NCI-H2196 treated with DMSO at 0.1 percent for 48 hours (cell line): Measurements from ENCODE around the gene LMNB1.
A peak's percentile ranks its signal among the peaks of the same experiment; 100 is the strongest.
"Not testable (repeated sequence)": the region's sequence is repeated elsewhere in the genome, so short reads cannot be mapped to it uniquely, and the experiment has no call there.

Experiments used
- DNase-seq: peaks from one replicate; lab custom pipeline; 2025; ENCODE audit not compliant: unreplicated experiment; lab: John Stamatoyannopoulos, UW

The LMNB1 gene

DNA sequence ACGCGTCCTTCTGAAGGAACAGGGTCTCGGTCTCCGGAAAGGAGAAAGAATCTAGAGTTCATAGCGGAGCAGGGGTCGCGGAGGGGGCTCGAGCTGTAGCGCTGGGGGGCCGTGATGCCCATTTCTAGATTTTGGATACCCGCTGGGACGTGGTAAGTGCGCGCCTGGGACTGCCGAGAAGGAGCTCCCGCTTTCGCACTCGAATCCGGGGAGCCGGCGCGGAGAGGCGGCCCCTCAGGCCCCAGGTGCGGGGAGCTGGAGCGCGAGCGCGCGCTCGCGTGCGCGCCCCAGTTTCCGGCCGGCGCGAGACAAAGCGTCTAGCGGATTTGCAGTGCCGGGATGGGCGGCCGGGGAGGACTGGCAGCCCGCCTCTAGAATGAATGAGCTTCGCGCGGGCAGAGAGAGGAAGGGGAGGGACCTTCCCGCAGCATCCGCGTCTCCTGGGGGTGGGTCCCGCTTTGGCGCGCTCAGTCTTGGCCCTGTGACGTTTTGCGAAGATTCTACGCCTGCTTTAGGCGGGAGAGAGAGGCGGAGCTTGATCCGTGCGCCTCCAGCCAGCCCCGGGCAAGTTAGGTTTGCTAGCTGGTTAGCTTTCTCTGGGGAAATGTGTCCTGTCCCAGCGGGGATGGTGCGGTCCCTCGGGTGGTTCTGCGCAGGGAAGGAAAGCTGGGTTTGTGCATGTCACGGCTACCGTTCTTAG is 1.2 kb downstream of the LMNB1 start:
- DNase-seq, result peak; percentile 93

DNA sequence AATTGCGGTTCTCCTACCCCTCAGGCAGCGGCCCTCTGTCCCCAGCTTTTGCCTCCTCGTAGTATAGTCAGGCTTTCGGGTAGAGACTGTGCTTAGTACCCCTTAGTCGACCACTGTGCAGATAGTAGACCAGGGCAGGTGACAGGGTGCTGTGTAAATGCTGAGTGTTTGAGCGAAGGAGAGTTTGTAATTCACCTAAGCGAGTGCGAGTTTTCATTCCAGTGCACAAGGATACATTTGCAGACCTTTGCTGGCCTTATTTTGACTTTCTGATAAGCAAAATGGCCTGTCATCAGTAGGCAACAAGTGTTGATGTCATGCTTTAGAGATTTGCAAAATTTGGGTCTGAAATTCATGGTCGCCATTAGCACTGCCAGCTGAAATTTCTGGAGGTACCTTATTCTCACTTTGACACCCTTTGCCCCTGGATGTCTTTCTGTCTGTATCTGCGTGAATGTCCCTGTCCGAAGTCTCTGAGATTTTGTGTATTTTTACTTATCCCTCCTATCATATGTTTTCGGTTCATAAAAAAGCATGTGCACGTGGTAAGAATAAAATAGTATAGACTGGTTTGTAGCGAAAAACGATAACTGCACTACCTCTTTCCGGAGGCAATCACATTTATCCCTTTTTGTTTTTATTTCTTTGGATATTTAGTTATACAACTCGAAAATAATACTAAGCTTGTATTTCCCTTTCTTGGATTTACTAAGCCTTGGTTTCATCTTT is 1.9 kb downstream of the LMNB1 start:
- no peak for DNase-seq

DNA sequence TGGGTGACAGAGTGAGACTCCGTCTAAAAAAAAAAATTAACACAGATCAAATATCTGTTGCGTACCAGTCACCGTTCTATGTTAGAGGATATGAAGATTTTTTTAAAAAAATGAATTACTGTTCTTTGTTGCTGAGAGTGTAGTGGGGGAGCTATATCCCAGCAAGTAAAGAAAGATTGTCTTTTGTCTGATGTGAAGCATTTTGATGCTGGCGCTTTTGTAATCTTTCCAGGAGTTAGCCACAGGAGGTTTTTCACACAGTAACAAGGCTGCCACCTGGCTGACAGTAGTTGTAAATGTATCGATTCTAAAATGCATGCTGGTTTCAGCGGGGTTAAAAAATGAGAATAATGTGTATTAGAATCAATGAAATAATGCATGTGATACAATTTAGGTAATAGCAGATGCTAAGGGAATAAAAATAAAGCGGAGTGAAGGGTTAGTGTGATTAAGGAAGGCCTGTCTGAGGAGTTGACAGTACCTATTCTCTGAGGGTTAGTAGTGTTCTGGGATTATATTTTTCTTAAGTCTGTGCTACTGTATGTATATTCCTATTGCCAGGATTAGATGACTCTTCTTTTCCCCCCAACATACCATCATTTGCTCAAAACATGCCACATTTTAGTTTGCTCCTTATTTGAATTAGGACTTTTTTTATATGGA is 3.4 kb downstream of the LMNB1 start:
- DNase-seq, result peak; percentile 52

DNA sequence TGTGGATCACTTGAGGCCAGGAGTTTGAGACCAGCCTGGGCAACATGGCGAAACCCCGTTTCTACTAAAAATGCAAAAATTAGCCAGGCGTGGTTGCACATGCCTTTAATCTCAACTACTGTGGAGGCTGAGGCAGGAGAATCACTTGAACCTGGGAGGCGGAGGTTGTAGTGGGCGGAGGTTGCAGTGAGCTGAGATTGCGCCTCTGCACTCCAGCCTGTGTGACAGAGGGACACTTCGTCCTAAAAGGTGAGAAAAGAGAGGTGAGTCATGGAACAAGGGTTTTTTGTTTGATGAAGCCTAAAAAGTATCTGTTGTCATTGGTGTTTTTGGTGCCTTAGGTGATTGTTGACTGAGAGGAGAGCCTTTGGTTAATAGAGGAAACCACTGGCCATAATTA is 11.5 kb downstream of the LMNB1 start:
- DNase-seq, result not testable (repeated sequence)

DNA sequence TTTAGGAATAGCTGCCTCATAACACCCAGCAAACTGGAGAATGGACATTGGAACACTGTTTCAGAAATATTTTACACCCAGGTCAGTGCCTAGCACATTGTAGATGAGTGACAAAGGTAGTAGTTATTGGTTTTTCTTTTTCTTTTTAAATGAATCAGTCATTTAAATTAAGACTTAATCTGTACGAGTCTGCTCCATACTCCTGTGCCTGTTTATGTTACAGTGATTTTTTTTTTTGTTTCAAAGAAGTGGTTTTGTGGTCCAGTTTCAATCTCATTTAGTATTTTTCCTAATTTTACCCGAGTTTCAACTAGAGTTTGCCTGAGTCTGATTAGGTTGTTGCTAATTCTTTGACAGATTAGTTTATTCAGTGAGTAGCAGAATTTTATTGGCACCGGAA is 16.2 kb downstream of the LMNB1 start:
- DNase-seq, result no peak

DNA sequence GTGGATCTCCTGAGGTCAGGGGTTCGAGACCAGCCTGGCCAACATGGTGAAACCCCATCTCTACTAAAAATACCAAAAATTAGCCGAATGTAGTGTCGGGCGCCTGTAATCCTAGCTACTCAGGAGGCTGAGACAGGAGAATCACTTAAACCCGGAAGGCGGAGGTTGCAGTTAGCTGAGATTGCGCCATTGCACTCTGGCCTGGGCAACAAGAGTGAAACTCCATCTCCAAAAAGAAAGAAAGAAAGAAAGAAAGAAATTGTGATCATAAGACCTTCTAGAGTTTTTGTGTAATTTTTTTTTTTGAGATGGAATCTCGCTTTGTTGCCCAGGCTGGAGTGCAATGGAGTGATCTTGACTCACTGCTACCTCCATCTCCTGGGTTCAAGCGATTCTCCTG is 16.7 kb downstream of the LMNB1 start:
- not testable (repeated sequence) for DNase-seq

DNA sequence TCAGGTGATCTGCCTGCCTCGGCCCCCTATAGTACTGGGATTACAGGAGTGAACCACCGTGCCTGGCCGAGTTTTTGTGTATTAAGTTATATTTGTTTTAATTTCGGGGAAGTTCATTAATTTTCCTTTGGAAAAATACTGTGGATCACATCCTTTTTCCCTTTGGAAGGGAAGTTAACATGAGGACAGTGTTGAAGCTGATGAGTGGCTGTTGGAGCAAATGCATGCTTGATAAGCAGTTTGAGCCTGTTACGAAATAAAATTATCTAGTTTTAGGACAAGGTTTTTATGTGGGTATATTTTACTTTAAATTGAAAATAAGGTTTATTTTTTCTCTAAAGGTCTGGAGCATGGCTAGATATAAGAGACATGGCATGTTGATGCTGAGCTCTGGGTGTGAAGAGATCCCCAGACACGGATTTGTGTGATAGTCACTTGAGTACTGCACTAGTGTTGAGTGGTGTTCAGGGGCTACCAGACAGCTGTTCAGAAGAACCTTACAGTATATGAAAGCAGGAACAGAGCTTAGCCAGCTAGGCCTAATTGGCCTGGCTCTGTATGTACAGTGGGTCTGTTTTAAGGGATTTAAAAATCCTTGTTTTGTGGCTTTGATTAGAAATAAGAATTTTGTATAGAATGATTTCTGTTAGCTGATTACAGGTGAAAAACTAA is 17.4 kb downstream of the LMNB1 start:
- DNase-seq, result no peak

DNA sequence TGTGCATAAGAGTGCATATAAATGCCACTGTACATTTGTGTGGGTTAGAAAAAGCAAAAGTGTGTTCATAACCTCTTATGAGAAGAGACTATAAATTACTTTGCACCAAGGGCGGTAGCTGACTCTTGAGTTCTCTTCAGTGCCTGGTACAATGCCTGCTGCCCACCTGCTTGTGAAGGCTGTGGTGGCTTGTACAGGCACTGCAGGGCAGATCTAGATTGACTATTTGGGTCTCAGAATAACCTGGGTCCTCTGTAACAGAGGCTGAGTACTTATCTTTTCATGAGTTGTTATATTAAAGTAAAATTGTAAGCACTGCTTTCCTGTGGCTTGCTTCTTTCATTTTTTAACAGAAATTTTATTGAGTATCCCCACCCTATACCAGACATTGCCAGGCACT is 22.8 kb downstream of the LMNB1 start:
- no peak for DNase-seq

DNA sequence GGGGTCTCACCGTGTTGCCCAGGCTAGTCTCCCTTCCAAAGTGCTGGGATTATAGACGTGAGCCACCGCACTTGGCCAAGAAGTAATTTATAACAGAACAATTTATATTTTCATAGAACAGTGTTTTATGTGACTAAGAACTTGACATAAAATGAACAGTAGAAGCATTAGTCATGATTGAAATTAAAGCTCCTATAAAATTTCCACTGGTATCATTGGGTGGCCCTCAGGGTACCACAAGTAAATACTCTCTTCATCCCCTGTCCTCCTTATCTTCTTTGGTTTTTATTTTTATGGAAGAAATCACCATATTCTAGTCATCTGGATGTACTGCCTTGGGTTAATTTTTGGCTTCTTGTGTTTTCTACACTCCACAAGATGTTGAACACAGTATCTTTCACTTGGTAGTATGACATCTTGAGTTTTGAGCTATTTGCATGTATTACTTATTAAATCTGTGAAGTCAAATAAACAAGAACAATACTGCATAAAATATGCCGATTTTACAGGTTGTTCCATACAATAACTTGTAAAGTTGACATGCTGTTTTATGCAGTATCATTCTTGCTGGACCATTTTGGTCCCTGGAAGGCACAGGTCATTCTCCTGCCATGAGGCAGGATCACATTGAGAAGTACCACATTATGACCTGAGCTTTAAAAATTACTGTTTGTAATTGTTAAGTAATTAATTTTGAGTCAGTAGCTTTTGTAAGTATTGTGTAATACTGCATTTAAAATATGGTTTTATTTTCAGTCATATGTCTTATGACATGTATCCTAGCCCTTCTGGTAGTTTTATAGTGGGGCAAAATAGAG is 24.4 kb downstream of the LMNB1 start:
- DNase-seq, result no peak

DNA sequence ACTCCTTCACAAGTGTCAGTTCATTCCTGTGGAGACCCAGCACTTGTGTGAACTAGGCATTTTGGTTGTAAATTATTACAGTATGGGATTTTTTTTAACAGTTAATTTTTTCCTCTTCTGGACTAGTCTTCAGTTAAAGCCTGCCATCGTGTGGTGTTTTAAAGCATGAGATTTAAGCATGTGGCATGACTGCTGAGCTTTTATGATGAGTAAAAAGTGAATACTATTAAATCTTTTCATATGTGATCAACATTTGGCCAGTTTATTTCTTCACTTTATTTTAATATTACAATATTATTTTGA is 25.0 kb downstream of the LMNB1 start:
- no peak for DNase-seq

DNA sequence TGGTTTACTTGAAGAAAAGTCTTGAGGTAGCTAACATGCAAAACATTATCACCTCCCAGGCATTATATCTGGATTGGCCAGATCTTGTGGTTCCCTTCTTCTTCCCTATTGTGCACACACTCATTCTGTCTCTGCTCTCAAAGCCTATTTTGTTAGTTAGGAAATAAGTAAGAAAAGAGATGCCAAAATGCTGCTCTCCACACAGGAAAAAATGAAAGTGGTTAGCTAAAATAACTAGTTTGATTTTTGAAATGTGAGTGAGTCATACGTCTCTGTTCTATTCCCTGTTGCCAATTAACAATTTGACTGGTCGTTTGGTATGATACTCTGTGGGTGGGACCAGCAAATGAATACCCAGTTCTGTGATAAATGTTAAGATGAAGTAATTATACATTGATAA is 28.1 kb downstream of the LMNB1 start:
- DNase-seq, result no peak

DNA sequence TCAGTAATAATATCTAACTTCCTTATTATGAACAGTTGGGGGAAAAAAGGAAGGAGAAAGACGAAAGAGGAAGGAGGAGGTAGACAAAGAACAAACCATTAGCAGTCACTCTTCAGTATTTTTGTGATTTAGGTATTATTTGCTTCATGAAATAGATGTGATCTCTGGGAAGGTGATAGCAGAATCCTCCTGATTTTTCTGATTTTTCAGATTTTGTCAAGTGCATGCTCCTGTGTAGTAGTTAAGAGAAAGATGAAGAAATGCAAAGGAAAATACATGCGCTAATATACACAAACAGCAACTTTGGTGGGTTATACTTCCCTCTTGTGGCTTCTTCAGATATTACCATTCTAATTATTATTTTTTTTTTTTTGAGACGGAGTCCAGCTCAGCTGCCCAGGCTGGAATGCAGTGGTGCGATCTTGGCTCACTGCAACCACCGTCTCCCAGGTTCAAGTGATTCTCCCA is 31.6 kb downstream of the LMNB1 start:
- no peak for DNase-seq

DNA sequence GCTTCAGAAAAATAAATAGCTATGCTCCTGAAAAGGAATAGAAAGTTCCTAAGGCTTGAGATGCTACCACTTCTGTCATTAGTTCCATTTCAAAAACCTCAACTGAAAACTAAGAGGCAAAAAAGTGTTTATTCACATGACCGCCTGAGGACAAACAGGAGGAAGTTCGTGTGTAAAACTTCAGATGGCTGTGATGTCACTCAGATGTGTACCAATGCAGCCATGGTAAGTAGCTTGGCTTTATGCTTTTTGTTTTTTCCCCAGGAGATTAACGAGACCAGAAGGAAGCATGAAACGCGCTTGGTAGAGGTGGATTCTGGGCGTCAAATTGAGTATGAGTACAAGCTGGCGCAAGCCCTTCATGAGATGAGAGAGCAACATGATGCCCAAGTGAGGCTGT is 33.0 kb downstream of the LMNB1 start:
- DNase-seq, result no peak

DNA sequence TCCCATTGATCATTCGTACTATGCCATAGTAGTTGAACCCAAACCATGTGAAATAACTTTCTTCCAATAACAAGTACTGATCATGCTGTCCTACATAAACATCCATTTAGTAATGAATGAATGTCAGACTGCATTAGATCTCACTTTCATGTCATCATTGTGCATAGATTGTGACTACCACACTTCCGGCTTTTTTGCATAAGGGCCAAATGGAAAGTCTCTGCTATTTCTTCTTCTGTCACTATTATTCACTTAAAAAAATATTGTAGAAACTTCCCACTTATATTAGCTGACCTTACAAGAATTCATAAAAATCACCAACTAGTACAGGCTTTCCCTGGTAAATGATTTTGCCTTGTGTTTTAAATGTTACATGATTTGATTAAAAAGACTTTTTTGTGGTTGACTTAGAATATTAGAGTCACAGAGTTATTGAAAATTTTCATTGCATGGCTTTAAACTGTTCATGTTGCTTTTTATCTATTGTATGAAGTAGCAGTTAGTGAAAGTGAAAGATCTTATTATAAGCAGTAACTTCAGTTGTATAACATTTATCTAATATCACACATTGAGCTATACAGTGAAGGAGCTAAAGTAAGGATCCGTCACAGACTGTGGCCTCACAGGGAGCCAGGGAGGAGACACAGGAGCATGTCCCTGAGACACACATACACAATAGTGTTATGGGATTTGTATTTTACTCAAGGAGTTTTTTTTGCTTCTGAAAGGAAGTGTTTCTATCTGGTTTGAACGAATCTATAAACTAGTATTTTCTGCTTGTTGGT is 33.9 kb downstream of the LMNB1 start:
- no peak for DNase-seq

DNA sequence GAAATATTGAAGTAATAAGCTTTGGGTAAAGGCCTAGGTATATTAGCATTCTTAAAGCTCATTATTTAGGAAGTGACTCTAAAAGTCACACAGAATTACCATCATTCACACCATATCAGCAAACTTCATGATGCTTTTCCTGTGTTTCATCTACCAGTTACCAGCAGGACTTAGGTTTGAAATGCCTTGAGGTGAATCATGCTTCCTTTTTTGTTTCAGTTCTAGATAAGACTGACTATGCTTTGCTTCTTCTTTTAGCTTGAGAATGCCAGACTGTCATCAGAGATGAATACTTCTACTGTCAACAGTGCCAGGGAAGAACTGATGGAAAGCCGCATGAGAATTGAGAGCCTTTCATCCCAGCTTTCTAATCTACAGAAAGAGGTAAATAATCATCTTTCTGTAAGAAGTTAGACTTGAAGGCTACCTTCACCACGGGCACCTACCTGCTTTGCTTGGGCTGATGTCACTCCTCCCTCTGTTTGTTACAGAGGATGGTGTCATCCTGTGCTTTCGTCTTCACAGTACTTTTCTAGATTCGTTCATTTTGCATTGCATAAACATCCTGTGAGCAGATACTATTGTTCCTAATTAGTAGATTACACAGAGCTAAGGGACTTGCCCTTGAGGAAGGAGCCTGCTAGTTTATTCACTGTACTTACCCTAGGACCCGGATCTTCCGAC is 34.7 kb downstream of the LMNB1 start:
- DNase-seq, result no peak

DNA sequence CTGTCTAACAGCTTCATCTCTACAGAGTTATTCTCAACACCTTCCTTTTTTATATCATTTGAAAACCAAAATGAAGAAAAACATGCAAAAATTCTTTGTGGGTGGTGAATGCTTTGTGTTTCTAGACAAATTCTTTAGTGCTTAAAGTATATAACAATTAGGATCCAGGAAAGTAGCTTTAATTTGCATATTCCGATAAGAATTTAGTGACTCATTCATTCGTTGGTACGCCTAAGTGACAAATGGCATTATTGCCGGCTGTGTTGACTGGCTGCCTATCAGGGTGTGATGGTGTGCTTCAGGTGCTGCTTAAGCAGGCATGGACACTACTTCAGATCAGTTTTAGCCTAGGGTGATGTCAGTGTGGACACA is 35.2 kb downstream of the LMNB1 start:
- no peak for DNase-seq

DNA sequence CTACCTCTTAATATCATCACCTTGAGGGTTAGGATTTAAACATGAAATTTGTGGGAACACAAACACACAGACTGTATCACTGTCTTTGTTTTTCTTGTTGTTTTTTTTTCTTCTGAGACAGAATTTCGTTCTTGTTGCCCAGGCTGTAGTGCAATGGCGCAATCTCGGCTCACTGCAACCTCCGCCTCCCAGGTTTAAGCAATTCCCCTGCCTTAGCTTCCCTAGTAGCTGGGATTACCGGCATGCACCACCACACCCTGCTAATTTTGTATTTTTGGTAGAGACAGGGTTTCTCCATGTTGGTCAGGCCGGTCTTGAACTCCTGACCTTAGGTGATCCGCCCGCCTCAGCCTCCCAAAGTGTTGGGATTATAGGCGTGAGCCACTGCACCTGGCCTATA is 36.9 kb downstream of the LMNB1 start:
- not testable (repeated sequence) for DNase-seq

DNA sequence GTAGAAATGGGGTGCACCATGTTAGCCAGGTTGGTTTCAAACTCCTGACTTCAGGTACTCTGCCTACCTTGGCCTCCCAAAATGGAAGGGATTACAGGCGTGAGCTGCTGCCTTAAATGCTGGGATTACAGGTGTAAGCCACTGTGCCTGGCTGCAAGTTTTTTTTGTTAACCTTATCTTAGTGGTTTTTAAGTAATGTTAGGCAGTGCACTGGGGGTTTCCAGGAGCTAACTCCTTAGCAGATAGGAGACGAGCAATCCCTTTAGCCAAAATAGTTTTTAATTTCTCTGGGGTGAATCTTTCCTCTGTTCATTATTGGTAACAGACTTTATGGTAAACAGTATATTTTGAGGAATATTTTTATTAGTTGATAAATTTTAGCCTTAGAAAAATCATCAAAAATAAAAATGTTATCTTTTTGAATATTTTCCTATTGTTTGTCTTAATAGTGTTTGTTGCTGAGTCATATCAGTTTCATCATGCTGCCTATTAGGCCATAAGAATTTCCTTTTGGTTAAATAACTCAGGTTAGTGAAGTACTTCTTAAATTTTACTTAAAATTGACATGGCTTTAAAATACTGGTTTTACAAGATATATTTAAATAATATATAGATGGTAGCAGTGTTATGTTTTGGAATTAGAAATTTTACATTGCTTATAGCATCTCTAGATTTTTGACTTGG is 37.9 kb downstream of the LMNB1 start:
- DNase-seq, result no peak

DNA sequence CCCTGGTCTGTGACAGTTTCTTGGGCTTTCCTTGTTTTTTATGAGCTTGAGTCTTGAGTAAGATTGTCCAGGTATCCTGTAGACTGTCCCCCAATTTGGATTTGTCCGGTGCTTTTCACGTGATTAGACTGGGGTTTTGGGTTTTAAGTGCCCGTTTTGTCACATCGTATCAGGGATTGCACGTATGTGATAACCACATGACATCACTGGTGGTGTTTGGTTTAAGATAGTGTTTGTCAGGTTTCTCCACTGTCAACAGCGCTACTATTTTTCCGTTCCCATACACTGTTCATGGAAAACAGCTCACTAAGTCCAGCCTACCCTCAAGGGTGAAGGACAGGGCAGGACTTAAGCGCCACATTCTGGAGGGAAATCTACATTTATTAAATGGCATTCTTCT is 39.7 kb downstream of the LMNB1 start:
- DNase-seq, result no peak
